ENCODE results near the gene PLD2.
"Not testable (repeated sequence)": the region's sequence is repeated elsewhere in the genome, so short reads cannot be mapped to it uniquely, and the experiment has no call there.

Gene PLD2

DNA sequence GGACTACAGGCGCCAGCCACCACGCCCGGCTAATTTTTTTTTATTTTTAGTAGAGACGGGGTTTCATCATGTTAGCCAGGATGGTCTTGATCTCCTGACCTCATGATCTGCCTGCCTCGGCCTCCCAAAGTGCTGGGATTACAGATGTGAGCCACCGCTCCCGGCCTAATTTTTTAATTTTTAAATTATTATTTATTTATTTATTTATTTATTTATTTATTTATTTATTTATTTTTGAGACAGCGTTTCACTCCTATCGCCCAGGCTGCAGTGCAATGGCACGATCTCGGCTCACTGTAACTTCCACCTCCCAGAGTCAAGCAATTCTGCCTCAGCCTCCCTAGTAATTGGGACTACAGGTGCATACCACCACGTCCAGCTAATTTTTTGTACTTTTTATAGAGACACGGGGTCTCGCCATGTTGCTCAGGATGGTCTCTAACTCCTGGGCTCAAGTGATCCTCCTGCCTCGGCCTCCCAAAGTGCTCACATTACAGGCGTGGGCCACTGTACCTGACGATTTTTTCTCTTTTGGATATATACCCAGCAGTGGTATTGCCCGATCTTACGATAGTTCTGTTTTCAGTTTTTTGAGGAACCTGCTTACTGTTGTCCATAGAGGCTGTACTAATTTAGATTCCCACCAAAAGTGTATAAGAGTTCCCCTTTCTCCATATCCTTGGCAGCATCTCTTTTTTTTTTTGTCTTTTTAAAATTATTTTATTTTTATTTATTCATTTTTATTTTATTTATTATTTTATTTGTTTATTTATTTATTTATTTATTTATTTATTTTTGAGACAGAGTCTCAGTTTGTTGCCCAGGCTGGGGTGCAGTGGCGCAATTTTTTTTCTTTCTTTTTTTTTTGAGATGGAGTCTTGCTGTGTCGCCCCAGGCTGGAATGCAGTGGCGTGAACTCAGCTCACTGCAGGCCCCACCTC lies 62.4 kb downstream of the PLD2 start:
- in situ Hi-C loops (cut with HindIII; ENCODE audit: low pct_ligation_motif_present, low pct_unique_long_range_greater_than_20kb, low sequenced_read_pairs); DNase-seq: not testable (repeated sequence)

DNA sequence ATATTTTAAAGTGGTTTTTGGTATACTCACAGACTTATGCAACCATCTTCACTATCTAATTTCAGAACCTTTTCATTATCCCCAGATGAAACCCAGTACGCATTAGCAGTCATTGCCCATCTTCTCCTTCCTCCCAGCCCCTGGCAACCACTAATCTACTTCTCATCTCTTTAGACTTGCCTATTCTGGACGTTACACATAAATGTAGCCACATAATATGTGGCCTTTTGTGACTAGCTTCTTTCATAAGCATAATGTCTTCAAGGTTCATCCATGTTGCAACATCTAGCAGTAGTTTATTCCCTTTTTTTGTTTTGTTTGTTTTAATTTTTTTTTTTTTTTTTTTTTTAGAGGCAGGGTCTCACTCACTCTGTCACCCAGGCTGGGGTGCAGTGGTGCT lies 63.9 kb downstream of the PLD2 start:
- DNase-seq: no peak
- in situ Hi-C loops (cut with HindIII; ENCODE audit: low pct_ligation_motif_present, low pct_unique_long_range_greater_than_20kb, low sequenced_read_pairs): no loop called here

GRCh38 chr17:4872786-4873185 lies 65.8 kb downstream of the PLD2 start:
- no peak for DNase-seq
- in situ Hi-C loops (cut with HindIII; ENCODE audit: low pct_ligation_motif_present, low pct_unique_long_range_greater_than_20kb, low sequenced_read_pairs): no loop called here

All from ACHN (cell line).